HuH-7.5 (cell line): ENCODE results near the gene ZDHHC11B.
"Not testable (repeated sequence)": the region's sequence is repeated elsewhere in the genome, so short reads cannot be mapped to it uniquely, and the experiment has no call there.

Experiments
- DNase-seq: peaks from one replicate; pipeline ENCODE4 v3.0.0; 2011; ENCODE audit warnings: low spot score

ZDHHC11B gene

GRCh38 chr5:784428-785177, at the start of gene ZDHHC11B:
Gene ZDHHC11B, minus strand, starts transcription at chr5:784729. Its CDS starts 17,810 bp downstream, at chr5:766919.
- peak; percentile 82 for DNase-seq

- not testable (repeated sequence) for DNase-seq
Measured at GRCh38 chr5:834013-834412, 49.5 kb upstream of the ZDHHC11B start.

GRCh38 chr5:828194-828593, 43.7 kb upstream of the ZDHHC11B start:
- not testable (repeated sequence) for DNase-seq

GRCh38 chr5:825544-825943, 41.0 kb upstream of the ZDHHC11B start:
- not testable (repeated sequence) for DNase-seq

GRCh38 chr5:821504-821903, 37.0 kb upstream of the ZDHHC11B start:
- DNase-seq, result no peak

- DNase-seq, result peak; percentile 10
Measured at GRCh38 chr5:820245-820644, 35.7 kb upstream of the ZDHHC11B start.

- DNase-seq, result no peak
Measured at GRCh38 chr5:819078-819477, 34.5 kb upstream of the ZDHHC11B start.

GRCh38 chr5:816176-816575, 31.6 kb upstream of the ZDHHC11B start:
- no peak for DNase-seq

- DNase-seq, result no peak
Measured at GRCh38 chr5:815449-815848, 30.9 kb upstream of the ZDHHC11B start.

- DNase-seq, result not testable (repeated sequence)
Measured at GRCh38 chr5:813575-813974, 29.0 kb upstream of the ZDHHC11B start.

GRCh38 chr5:811384-811783, 26.9 kb upstream of the ZDHHC11B start:
- DNase-seq, result not testable (repeated sequence)

- DNase-seq, result not testable (repeated sequence)
Measured at GRCh38 chr5:807719-808514, 23.4 kb upstream of the ZDHHC11B start.

GRCh38 chr5:801472-801871, 16.9 kb upstream of the ZDHHC11B start:
- no peak for DNase-seq

- DNase-seq, result not testable (repeated sequence)
Measured at GRCh38 chr5:801055-801454, 16.5 kb upstream of the ZDHHC11B start.

GRCh38 chr5:798505-799138, 14.1 kb upstream of the ZDHHC11B start:
- DNase-seq, result not testable (repeated sequence)

- DNase-seq, result not testable (repeated sequence)
Measured at GRCh38 chr5:797986-798385, 13.5 kb upstream of the ZDHHC11B start.

GRCh38 chr5:795873-796272, 11.3 kb upstream of the ZDHHC11B start:
- DNase-seq, result not testable (repeated sequence)

- not testable (repeated sequence) for DNase-seq
Measured at GRCh38 chr5:794948-795347, 10.4 kb upstream of the ZDHHC11B start.

- not testable (repeated sequence) for DNase-seq
Measured at GRCh38 chr5:788703-789102, 4.2 kb upstream of the ZDHHC11B start.

GRCh38 chr5:787857-788233, 3.3 kb upstream of the ZDHHC11B start:
- not testable (repeated sequence) for DNase-seq

GRCh38 chr5:787224-787856, 2.8 kb upstream of the ZDHHC11B start:
- not testable (repeated sequence) for DNase-seq

- not testable (repeated sequence) for DNase-seq
Measured at GRCh38 chr5:785181-785705, 714 bp upstream of the ZDHHC11B start.
